Fibroblast of pulmonary artery (primary cell): Measurements from ENCODE around the gene GSTP1.

Experiments used
- DNase-seq: peaks from one replicate; pipeline ENCODE4 v3.0.0-alpha.2; 2010; ENCODE audit warnings: low read depth
- H3K4me3 ChIP-seq: replicated peaks from 2 replicates; pipeline ENCODE4 v1.5.1; 2011; ENCODE audit warnings: low read depth, mild to moderate bottlenecking, control low read depth, low read length, moderate library complexity
- CTCF ChIP-seq: IDR thresholded peaks from 2 replicates; pipeline ENCODE4 v1.5.1; 2011; ENCODE audit warnings: mild to moderate bottlenecking, control low read depth, low read length, inconsistent platforms; ENCODE audit errors: missing control alignments

The GSTP1 gene

GRCh38 chr11:67626970-67627369 is 43.4 kb downstream of the GSTP1 start:
- TF ChIP-seq CTCF = no peak

GRCh38 chr11:67627441-67627811 is 43.8 kb downstream of the GSTP1 start:
- DNase-seq = no peak
- H3K4me3 ChIP-seq = no peak overlapping the region
- TF ChIP-seq CTCF = no peak

More at GRCh38 chr11:67626970-67627369, 43.4 kb downstream of the GSTP1 start:
- no peak overlapping the region for H3K4me3 ChIP-seq
- no peak for DNase-seq

- TF ChIP-seq CTCF = no peak
- H3K4me3 ChIP-seq = no peak overlapping the region
- DNase-seq = no peak
These were observed 44.4 kb downstream of the GSTP1 start for GRCh38 chr11:67627812-67628624.

- no peak overlapping the region for H3K4me3 ChIP-seq
- no peak for TF ChIP-seq CTCF
- no peak for DNase-seq
These were observed 45.2 kb downstream of the GSTP1 start for GRCh38 chr11:67628710-67629385.

- peak; percentile 65 for TF ChIP-seq CTCF
- peak; percentile 78 for DNase-seq
- peak within 1 kb of the TSS; percentile 70 for H3K4me3 ChIP-seq
These were observed 46.0 kb downstream of the GSTP1 start, which contains the start of gene NUDT8 for GRCh38 chr11:67629386-67630227. TSS of gene NUDT8 (minus strand) at chr11:67629937. CDS start at chr11:67629911, 26 bp downstream.

- peak; percentile 97 for DNase-seq
- peak; percentile 53 for TF ChIP-seq CTCF
- H3K4me3 ChIP-seq = peak overlapping the region; percentile 70
These were observed 46.8 kb downstream of the GSTP1 start for GRCh38 chr11:67630228-67630942.
